Stimulated activated CD4-positive, alpha-beta T cell treated with anti-CD3 and anti-CD28 coated beads, Interleukin-12 subunit alpha, Interleukin-12 subunit beta, amount 100 ng/mL, for 24 hours (primary cell): ENCODE data around the gene FJX1.
"Not testable (repeated sequence)": the region's sequence is repeated elsewhere in the genome, so short reads cannot be mapped to it uniquely, and the experiment has no call there.

ENCODE experiments used
- DNase-seq, 2 experiments: peaks; one replicate each; pipeline ENCODE4 v3.0.0-alpha.2; 2020; ENCODE audit warnings: low read depth in 2 of 2

The FJX1 gene

GRCh38 chr11:35632301-35632700 is 14.0 kb downstream of the FJX1 start:
- no peak for DNase-seq

GRCh38 chr11:35633827-35634423 is 15.7 kb downstream of the FJX1 start:
- DNase-seq = no peak

GRCh38 chr11:35635933-35636332 is 17.7 kb downstream of the FJX1 start:
- DNase-seq = no peak

- no peak for DNase-seq
Measured at GRCh38 chr11:35639591-35640179, 21.4 kb downstream of the FJX1 start.

GRCh38 chr11:35641171-35641897 is 23.1 kb downstream of the FJX1 start:
- DNase-seq = no peak

- no peak for DNase-seq
Measured at GRCh38 chr11:35641964-35642363, 23.7 kb downstream of the FJX1 start.

- no peak for DNase-seq
Measured at GRCh38 chr11:35647421-35648093, 29.3 kb downstream of the FJX1 start.

GRCh38 chr11:35650006-35650405 is 31.7 kb downstream of the FJX1 start:
- DNase-seq = no peak

GRCh38 chr11:35650467-35650866 is 32.2 kb downstream of the FJX1 start:
- no peak for DNase-seq

GRCh38 chr11:35651263-35651662 is 33.0 kb downstream of the FJX1 start:
- no peak for DNase-seq

GRCh38 chr11:35652786-35653185 is 34.5 kb downstream of the FJX1 start:
- not testable (repeated sequence) for DNase-seq

- no peak for DNase-seq
Measured at GRCh38 chr11:35654711-35655110, 36.5 kb downstream of the FJX1 start.

- no peak for DNase-seq
Measured at GRCh38 chr11:35655254-35655653, 37.0 kb downstream of the FJX1 start.

GRCh38 chr11:35655856-35656255 is 37.6 kb downstream of the FJX1 start:
- no peak for DNase-seq

- no peak for DNase-seq
Measured at GRCh38 chr11:35658020-35658948, 40.0 kb downstream of the FJX1 start.

- DNase-seq = no peak
Measured at GRCh38 chr11:35661534-35661933, 43.3 kb downstream of the FJX1 start.

GRCh38 chr11:35662061-35662648 is 43.9 kb downstream of the FJX1 start:
- no peak for DNase-seq

GRCh38 chr11:35662649-35663407 is 44.6 kb downstream of the FJX1 start, which contains the start of gene TRIM44:
TSS of gene TRIM44 (plus strand) at chr11:35662775. CDS start at chr11:35663112, 337 bp downstream.
- DNase-seq = peak; percentile 75 to 76

GRCh38 chr11:35663408-35663702 is 45.1 kb downstream of the FJX1 start:
- DNase-seq = no peak

GRCh38 chr11:35664977-35665441 is 46.7 kb downstream of the FJX1 start:
- no peak for DNase-seq
